HL-60 (cell line): ENCODE measurements around the gene FAM83C.

Source experiments
- DNase-seq, 2 experiments: peaks; one replicate each; pipeline ENCODE4 v3.0.0-alpha.2; 2010 to 2020; ENCODE audit warnings: low read depth in 1 of 2, low spot score in 1 of 2
- H3K27ac ChIP-seq: fragments of 250-450 bp; sonication (Bioruptor Pico); replicated peaks from 2 replicates; pipeline ENCODE4 v1.5.1; 2020; ENCODE audit warnings: mild to moderate bottlenecking, moderate library complexity
- H3K27me3 ChIP-seq: fragments of 250-450 bp; sonication (Bioruptor Pico); 2 replicates; pipeline ENCODE4 v1.5.1; 2021; ENCODE audit warnings: mild to moderate bottlenecking, moderate library complexity; ENCODE audit not compliant: insufficient read depth, poor library complexity, severe bottlenecking
- H3K4me3 ChIP-seq: replicated peaks from 2 replicates; pipeline ENCODE4 v1.5.1; 2011; ENCODE audit warnings: mild to moderate bottlenecking, control low read depth, low read length; ENCODE audit not compliant: insufficient read depth
- CTCF ChIP-seq: IDR thresholded peaks from one replicate; pipeline ENCODE4 v1.5.1; 2011; ENCODE audit warnings: low read length, control low read depth, inconsistent platforms; ENCODE audit not compliant: insufficient read depth
- GABPA ChIP-seq: IDR thresholded peaks from 2 replicates; pipeline ENCODE4 v1.6.1; 2012; ENCODE audit warnings: low read depth
- POLR2AphosphoS5 ChIP-seq: IDR thresholded peaks from 2 replicates; pipeline ENCODE4 v1.6.1; 2012; ENCODE audit warnings: low read depth
- REST ChIP-seq: IDR thresholded peaks from 2 replicates; pipeline ENCODE4 v1.6.1; 2012; ENCODE audit warnings: low read depth; ENCODE audit not compliant: insufficient replicate concordance
- SPI1 ChIP-seq: IDR thresholded peaks from 2 replicates; pipeline ENCODE4 v1.6.1; 2012; ENCODE audit warnings: low read depth, mild to moderate bottlenecking, borderline replicate concordance

Gene FAM83C

DNA sequence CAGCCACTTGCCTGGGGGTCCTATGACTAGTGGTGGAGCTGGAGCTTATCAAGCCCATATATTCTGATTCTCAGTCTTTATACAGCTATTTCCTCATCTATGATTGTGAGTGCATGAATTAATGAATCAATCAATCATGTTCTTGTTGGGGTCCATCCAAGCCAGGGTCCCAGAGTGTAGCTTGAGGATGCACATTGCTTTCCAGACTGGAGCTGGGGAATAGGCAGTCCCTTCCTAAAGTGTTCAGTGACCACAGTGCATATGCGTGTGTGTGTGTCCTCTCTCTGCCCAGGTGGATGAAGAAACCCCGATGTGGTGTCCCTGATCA, 40.6 kb downstream of the FAM83C start:
- no peak for DNase-seq
- no peak overlapping the region for H3K4me3 ChIP-seq
- TF ChIP-seq GABPA: no peak
- TF ChIP-seq POLR2AphosphoS5: no peak
- TF ChIP-seq CTCF: no peak
- no peak for TF ChIP-seq SPI1
- TF ChIP-seq REST: no peak
- H3K27ac ChIP-seq: no peak overlapping the region
- H3K27me3 ChIP-seq: no peaks in the 10 kb centered on the region

DNA sequence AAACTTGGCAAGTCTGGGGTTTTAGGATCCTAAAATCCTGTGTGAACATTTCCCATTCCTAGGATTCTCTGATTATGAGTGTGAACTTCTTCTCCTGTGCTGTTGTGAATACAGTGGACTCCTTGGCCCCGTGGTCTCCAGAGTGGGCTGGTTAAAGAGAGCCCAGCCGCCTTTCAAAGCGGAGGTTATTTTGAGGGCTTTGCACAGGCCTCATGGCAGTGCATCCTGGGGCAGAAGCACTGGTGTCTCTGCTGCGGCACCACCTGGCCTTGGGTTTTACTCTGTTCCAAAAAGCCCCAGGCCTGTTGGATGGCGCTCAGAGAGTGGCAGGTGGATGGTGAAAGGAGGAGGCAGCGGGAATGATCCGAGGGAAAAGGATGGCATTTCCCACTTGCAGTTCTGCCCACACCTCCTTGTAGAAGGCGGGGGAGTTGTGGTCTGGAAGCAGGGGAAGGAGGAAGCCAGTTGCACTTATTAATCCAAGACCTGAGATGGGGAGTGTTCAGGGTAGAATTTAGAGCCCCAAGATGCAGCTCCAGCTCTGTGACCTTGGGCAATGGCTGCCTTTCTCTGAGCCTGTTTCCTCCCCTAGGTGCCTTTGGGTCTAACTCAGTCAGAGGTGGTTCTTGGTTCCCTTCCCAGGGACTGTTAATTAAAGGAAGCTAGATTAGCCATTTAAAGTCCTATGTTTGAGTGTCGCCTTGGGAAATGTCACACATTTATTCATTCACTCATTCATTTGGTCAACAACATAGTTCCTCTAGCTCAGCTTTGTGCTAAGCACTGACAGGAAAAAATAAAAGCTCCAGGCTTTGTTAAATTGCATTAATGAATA, 43.4 kb downstream of the FAM83C start:
- Histone ChIP-seq H3K27ac (no peak overlapping the region), H3K27me3 (no peaks in the 10 kb centered on the region), H3K4me3 (no peak overlapping the region)
- no peak for DNase-seq
- no peak for TF ChIP-seq CTCF
- no peak for TF ChIP-seq REST

DNA sequence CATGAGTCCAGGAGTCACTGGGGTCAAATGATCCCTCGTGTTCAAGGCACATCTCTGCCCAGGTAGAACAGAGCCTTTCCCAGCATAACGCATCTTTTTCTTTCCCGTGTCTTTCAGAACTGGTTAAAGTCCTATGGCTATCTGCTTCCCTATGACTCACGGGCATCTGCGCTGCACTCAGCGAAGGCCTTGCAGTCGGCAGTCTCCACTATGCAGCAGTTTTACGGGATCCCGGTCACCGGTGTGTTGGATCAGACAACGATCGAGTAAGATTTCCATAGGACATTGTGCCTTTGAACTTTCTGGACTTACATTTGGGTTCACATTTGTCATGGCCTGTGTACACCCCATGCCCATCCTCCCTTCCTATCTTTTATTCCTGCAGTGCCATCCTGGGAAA, 45.5 kb downstream of the FAM83C start:
- Histone ChIP-seq H3K27ac (no peak overlapping the region), H3K27me3 (no peaks in the 10 kb centered on the region), H3K4me3 (no peak overlapping the region)
- TF ChIP-seq CTCF (no peak), REST (no peak)
- DNase-seq: no peak
